NCI-H2171 (cell line): ENCODE measurements around the gene PIK3C2G.

Experiments used
- DNase-seq: peaks from one replicate; lab custom pipeline; 2025; lab: John Stamatoyannopoulos, UW

The PIK3C2G gene

GRCh38 chr12:18345021-18345735 lies 83.9 kb downstream of the PIK3C2G start:
- no peak for DNase-seq

DNA sequence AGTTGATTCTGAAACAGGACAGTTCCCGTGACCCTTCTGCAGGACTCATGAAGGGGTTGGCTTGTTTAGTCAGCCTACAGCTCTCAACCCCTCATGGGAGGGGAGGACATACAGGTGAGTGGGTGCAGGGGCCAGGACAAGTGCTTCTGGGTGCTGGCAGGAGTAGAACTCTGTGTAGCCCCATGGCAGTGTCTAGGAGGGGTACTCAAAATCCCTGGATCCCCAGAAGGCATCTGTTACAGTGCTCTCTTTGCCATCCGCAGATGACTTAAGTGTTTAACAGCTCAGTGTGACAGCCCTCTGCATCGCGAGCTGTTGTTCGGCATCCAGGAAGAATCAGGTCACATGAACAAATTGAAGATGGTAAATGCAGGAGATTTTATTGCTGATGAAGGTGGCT lies 91.0 kb downstream of the PIK3C2G start:
- DNase-seq = no peak

- no peak for DNase-seq
These were observed 94.1 kb downstream of the PIK3C2G start for GRCh38 chr12:18355429-18355828.

DNA sequence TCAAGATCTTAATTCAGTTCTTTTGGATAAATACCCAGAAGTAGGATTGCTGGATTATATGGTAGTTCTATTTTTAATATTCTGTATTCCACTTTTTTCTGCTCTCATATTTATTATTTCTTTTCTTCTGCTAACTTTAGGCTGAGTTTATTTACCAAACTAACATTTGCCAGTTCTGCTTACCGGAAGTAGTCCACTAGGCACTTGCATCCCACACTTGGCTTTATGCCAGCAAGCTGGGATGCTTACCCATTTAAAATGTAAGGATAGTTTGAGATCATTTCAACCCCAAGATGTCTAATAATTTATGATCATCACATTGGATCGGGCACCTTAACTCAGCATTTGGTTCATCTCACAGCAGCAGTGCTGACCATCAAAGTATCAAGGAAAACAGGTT lies 96.8 kb downstream of the PIK3C2G start:
- DNase-seq = no peak

DNA sequence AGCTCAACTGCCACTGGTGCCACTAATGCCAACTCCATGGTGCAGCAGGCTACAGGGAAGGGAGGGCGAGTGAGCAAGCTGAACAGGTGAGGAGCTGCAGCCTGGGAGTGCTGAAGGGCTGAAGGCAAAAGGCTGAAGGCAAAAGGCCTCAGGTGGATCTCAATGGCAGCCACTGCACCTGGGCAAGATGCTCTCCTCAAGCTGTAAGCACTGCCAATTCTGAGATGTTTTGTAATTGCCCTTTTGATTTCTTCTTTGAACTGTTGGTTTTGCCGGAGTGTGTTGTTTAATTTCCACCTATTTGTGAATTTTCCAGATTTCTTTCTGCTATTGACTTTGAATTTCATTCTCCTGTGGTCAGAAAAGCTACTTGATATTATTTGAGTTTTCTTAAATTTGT lies 97.6 kb downstream of the PIK3C2G start:
- DNase-seq = no peak

DNA sequence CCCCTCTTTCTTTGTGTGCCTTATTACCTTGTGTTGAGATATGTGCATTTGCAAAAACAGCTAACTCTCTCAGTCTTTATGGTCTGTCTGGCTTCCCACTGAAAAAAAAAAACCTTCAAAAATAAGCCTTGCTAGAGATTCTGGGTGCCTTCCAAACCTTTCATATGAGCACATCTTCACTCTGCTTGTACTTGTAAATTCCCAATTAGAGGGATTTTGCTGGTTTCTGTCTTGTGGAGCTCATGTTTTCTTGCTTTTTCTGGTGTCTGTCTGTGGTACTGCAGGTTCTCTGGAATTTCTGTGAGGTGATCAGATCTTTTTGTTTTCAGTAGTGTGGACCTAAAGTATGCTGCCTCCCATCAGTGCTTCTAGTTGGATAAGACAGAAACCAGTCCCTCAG lies 100.1 kb downstream of the PIK3C2G start:
- DNase-seq = no peak

- DNase-seq = no peak
These were observed 102.0 kb downstream of the PIK3C2G start for GRCh38 chr12:18363321-18363720.

GRCh38 chr12:18368594-18368993 lies 107.3 kb downstream of the PIK3C2G start:
- no peak for DNase-seq

GRCh38 chr12:18373181-18373580 lies 111.9 kb downstream of the PIK3C2G start:
- no peak for DNase-seq

DNA sequence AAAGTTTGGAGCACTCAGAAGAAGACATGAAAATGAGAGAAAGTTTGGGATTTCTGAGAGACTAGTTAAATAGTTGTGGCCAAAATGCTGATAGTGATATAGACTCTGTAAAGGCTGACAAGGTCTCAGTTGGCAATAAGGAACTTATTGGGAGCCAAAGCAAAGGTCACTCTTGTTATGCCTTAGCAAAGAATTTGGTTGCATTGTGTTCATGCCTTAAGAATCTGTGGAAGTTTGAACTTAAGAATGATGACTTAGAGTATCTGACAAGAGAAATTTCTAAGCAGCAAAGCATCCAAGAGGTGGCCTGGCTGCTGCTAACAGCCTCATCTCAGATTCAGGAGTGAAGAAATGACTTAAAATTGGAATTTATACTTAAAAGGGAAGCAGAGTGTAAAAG lies 113.8 kb downstream of the PIK3C2G start:
- no peak for DNase-seq

GRCh38 chr12:18375583-18375982 lies 114.3 kb downstream of the PIK3C2G start:
- no peak for DNase-seq

GRCh38 chr12:18382236-18382885 lies 121.0 kb downstream of the PIK3C2G start:
- DNase-seq = no peak

DNA sequence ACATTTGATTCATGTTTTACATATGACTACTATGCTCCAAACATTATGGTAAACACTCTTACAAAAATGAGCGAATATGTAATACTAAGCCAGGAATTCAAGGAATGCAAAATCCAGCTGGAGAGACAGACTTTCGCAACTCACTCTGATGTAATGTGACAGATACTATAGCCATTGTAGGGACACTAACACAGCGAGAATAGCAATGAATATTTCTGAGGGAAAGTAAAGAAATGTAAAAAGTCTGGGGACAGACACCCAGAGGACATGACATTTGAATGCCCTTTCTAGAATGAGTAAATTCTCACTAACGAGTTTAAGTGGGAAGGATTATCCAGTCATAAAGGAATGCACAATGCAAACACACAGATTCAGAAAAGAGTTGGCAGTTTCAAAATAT lies 121.9 kb downstream of the PIK3C2G start:
- DNase-seq = no peak

DNA sequence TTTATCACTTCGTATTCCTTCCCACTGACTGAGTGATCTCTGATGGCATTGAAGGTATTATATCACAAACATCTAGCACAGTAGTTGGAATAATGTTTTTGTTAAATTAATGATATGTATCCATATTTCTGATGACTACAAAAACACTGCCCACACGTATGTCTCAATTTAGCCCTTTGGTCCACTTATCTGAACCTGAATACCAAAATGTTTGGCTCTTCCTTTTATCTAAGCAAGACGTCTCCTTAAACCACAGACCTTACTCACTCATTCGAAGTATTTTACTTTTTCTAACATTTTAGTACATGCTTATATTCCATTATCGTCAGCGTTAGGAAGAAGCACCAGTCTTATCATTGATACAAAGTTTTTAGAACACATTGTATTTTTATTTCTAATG lies 126.4 kb downstream of the PIK3C2G start:
- DNase-seq = no peak

GRCh38 chr12:18389820-18390219 lies 128.5 kb downstream of the PIK3C2G start:
- no peak for DNase-seq

GRCh38 chr12:18391151-18391550 lies 129.8 kb downstream of the PIK3C2G start:
- DNase-seq = no peak

DNA sequence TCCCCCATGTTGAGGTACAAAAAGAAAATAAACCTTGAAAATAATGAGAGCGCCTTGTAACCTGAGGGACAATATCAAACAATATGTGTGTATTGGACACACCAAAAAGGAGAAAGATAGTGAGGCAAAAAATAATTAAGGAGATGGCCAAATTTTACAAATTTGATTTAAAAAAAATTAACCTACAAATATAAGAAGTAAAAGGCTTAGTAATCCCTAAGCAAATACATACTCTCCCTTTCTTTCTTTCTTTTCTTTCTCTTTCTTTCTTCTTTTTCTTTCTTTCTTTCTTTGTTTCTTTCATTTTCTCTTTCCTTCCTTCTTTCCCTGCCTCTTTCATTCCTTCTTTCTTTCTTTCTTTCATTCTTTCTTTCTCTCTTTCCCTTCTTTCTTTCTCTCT lies 133.4 kb downstream of the PIK3C2G start:
- no peak for DNase-seq

DNA sequence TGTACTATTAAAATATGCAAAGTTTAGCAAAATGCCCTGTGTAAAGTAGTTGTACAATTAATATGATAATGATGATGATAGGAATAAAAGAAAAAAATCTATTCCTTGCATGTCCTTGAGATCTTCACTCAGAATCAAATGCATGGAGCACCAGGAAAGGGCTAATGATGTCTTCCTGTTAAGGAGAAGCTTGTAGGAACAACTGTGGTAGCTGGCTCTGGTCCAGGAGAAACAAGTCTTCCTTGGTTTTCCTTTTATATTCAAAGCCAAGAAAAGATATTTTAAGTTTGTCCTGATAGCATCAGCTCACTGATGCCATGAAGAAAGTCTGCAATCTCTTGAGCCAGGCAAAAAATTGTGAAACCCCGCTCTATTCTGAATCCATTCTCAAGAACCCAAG lies 138.9 kb downstream of the PIK3C2G start:
- DNase-seq = no peak

DNA sequence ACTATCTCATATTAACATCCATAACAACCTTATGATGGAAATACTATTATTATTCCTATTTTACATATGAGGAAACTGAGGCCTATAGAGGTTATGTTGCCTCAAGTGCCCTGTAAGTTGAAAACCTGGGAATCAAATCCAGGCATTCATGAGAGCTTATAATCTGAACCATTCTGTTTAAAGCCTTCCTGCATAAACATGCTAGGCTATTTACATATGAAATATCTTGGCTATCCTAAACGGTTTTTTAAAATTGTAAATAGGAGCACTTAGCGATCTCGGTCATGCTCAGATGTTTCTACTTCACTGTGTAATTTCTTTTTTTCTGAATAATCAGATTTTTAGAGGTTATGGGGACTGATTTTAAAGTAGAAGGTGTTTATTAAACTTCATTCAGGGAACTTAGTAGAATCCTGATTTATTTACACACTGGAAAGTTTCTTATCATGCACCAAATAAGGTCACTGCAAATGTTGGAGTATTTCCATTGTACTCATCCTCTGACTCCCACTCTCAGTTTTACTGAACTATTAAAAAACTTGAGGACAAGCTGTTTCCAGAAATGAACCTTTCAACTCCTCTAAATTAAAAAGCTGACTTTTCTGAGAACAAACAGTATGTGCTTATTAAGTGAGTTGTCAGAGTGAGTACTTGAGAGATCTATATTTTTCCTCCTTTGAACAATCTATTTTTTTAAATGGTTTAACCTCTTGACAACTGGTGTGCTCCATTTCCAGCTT lies 141.7 kb downstream of the PIK3C2G start:
- DNase-seq = no peak

DNA sequence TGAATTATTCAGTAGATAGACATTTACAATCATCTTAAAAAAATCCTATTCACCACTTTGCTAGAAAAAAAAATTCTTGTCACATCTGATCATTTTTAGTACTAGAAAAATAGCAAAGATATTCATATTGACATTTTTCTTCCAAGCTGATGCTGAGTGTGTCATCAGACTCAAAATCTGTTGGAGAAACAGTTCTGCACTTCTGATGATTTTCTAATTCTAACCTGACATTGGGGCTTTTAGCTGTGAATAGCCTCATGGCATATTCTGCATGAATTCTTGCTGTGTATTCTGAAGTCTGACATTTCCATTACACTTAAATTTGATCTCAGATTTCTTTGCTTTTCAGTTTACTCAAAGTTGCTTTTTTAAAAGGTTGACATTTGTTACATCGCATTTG lies 150.1 kb downstream of the PIK3C2G start:
- DNase-seq = no peak

DNA sequence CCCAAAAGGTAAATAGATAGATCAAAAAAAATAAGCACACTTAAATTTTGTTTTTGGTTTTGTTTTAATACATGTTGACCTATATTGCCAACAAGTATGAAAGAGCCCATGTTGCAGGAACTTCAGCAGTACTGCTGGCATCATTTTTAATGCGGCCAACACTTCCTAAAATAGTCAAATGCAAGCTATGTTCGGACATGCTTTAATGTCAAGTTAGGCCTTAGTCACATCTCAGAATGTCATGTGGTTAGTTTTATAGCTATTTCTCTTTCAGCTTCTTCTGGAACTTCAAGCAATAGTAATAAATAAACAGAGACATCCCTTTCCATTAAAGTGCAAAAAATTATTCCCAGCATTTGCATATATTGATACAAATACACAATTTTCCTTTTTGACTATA lies 153.4 kb downstream of the PIK3C2G start:
- DNase-seq = no peak

DNA sequence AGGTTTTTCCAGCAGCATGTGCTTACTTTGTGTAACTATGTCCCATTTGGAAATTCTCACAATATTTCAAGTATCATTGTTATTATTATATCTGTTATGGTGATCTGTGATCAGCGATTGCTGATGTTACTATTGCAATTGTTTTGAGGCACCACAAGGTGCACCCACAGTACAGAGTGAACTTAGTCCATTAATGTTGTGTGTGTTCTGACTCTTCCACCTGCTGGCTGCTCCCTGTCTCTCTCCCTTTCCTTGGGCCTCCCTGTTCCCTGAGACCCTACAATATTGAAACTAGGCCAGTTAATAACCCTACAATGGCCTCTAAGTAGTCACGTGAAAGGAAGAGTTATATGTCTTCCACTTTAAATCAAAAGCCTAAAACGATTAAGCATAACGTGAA lies 153.9 kb downstream of the PIK3C2G start:
- DNase-seq = no peak

DNA sequence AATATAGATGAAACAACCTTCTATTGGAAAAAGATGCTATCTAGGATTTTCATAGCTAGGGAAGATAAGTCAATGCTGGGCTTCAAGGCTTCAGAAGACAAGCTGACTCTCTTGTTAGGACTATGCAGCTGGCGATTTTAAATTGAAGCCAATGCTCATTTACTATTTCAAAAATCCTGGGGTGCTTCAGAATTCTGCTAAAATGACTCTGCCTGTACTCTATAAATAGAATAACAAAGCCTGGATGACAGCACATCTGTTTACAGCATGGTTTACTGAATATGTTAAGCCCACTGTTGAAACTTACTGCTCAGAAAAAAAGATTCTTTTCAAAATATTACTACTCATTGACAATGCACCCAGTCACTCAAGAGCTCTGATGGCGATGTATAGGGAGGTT lies 155.1 kb downstream of the PIK3C2G start:
- no peak for DNase-seq
